H9 (cell line): ENCODE results near the gene PAQR4. TPM values are rescaled to one million over a fixed set of nuclear protein-coding genes. Genes with fewer than 3 reads are reported as not detected.

ENCODE experiments used
- DNase-seq: peaks from one replicate; pipeline ENCODE4 v3.0.0-alpha.2; 2017
- H2AFZ ChIP-seq: one replicate; pipeline ENCODE4 v1.6.1; 2013; ENCODE audit warnings: mild to moderate bottlenecking, low read length, control low read depth, moderate library complexity
- H2AK5ac ChIP-seq: 2 replicates; pipeline ENCODE4 v1.6.1; 2013; ENCODE audit warnings: low read length, control low read depth, mixed read lengths; ENCODE audit not compliant: insufficient read length
- H2BK120ac ChIP-seq: one replicate; pipeline ENCODE4 v1.6.1; 2013; ENCODE audit warnings: low read depth, mild to moderate bottlenecking, low read length, control low read depth, inconsistent platforms; ENCODE audit not compliant: poor library complexity, severe bottlenecking
- H2BK12ac ChIP-seq: 2 replicates; pipeline ENCODE4 v1.6.1; 2013; ENCODE audit warnings: low read length, control low read depth, mixed read lengths, low read depth; ENCODE audit not compliant: insufficient read length
- H2BK15ac ChIP-seq: 2 replicates; pipeline ENCODE4 v1.6.1; 2013; ENCODE audit warnings: low read depth, low read length, control low read depth
- H2BK20ac ChIP-seq: one replicate; pipeline ENCODE4 v1.6.1; 2013; ENCODE audit warnings: low read depth, mild to moderate bottlenecking, low read length, control low read depth, inconsistent platforms; ENCODE audit not compliant: poor library complexity, severe bottlenecking
- H2BK5ac ChIP-seq: 2 replicates; pipeline ENCODE4 v1.6.1; 2013; ENCODE audit warnings: low read length, control low read depth, mixed read lengths; ENCODE audit not compliant: insufficient read length
- H3K14ac ChIP-seq: 2 replicates; pipeline ENCODE4 v1.6.1; 2013; ENCODE audit warnings: low read length, control low read depth; ENCODE audit not compliant: insufficient read depth
- H3K18ac ChIP-seq: 2 replicates; pipeline ENCODE4 v1.6.1; 2013; ENCODE audit warnings: low read depth, mild to moderate bottlenecking, mixed read lengths, low read length, control low read depth; ENCODE audit not compliant: insufficient read length
- H3K23ac ChIP-seq: 2 replicates; pipeline ENCODE4 v1.6.1; 2013; ENCODE audit warnings: low read length, control low read depth, mixed read lengths, low read depth; ENCODE audit not compliant: insufficient read length
- H3K23me2 ChIP-seq: 2 replicates; pipeline ENCODE4 v1.6.1; 2013; ENCODE audit warnings: low read depth, mild to moderate bottlenecking, mixed read lengths, low read length, control low read depth; ENCODE audit not compliant: insufficient read length, poor library complexity, severe bottlenecking
- H3K27ac ChIP-seq: 2 replicates; pipeline ENCODE4 v1.5.1; 2013; ENCODE audit warnings: low read length, control low read depth, mixed read lengths, low read depth; ENCODE audit not compliant: insufficient read length
- H3K27me3 ChIP-seq: 2 replicates; pipeline ENCODE4 v1.6.1; 2013; ENCODE audit warnings: low read length, control low read depth, inconsistent platforms; ENCODE audit not compliant: insufficient read depth
- H3K4ac ChIP-seq: 2 replicates; pipeline ENCODE4 v1.6.1; 2013; ENCODE audit warnings: low read depth, mild to moderate bottlenecking, control low read depth, inconsistent platforms, low read length, moderate library complexity
- H3K4me1 ChIP-seq: 2 replicates; pipeline ENCODE4 v1.6.1; 2013; ENCODE audit warnings: low read length, control low read depth, inconsistent platforms; ENCODE audit not compliant: insufficient read depth
- H3K4me2 ChIP-seq: 2 replicates; pipeline ENCODE4 v1.6.1; 2013; ENCODE audit warnings: low read length, control low read depth, mixed read lengths; ENCODE audit not compliant: insufficient read length, insufficient read depth
- H3K56ac ChIP-seq: 2 replicates; pipeline ENCODE4 v1.6.1; 2013; ENCODE audit warnings: low read depth, mild to moderate bottlenecking, mixed read lengths, low read length, control low read depth; ENCODE audit not compliant: insufficient read length
- H3K79me1 ChIP-seq: 2 replicates; pipeline ENCODE4 v1.6.1; 2013; ENCODE audit warnings: low read depth, mild to moderate bottlenecking, moderate library complexity, low read length, control low read depth, inconsistent platforms; ENCODE audit not compliant: insufficient read depth, poor library complexity, severe bottlenecking
- H3K79me2 ChIP-seq: 2 replicates; pipeline ENCODE4 v1.6.1; 2013; ENCODE audit warnings: low read length, control low read depth, inconsistent platforms; ENCODE audit not compliant: insufficient read depth
- H3K9ac ChIP-seq: 2 replicates; pipeline ENCODE4 v1.6.1; 2013; ENCODE audit warnings: low read length, control low read depth, mixed read lengths; ENCODE audit not compliant: insufficient read length; ENCODE audit errors: extremely low read depth
- H3K9me3 ChIP-seq: one replicate; pipeline ENCODE4 v1.6.1; 2013; ENCODE audit warnings: low read depth, low read length, inconsistent platforms; ENCODE audit not compliant: control insufficient read depth
- H3T11ph ChIP-seq: one replicate; pipeline ENCODE4 v1.6.1; 2013; ENCODE audit warnings: mild to moderate bottlenecking, low read length, control low read depth, inconsistent platforms
- H4K20me1 ChIP-seq: one replicate; pipeline ENCODE4 v1.6.1; 2013; ENCODE audit not compliant: control insufficient read depth, insufficient read length, insufficient read depth
- H4K5ac ChIP-seq: 2 replicates; pipeline ENCODE4 v1.6.1; 2013; ENCODE audit warnings: low read depth, mild to moderate bottlenecking, mixed read lengths, low read length, control low read depth; ENCODE audit not compliant: insufficient read length
- H4K8ac ChIP-seq: replicated peaks from 2 replicates; pipeline ENCODE4 v1.6.1; 2013; ENCODE audit warnings: low read length, control low read depth, mixed read lengths, low read depth; ENCODE audit not compliant: insufficient read length
- H4K91ac ChIP-seq: 2 replicates; pipeline ENCODE4 v1.6.1; 2013; ENCODE audit warnings: low read depth, mild to moderate bottlenecking, moderate library complexity, mixed read lengths, low read length, control low read depth; ENCODE audit not compliant: insufficient read length
- H3K27ac Mint-ChIP-seq, 3 experiments: 2 replicates in 2 of 3; 3 replicates in 1 of 3; pipeline ENCODE4 v1.8.0; 2020 to 2021; ENCODE audit warnings: mixed read lengths in 3 of 3, mild to moderate bottlenecking in 1 of 3, moderate library complexity in 1 of 3
- H3K27me3 Mint-ChIP-seq: 2 replicates; pipeline ENCODE4 v1.8.0; 2021; ENCODE audit warnings: low read depth, mild to moderate bottlenecking, moderate library complexity, mixed read lengths
- H3K36me3 Mint-ChIP-seq, 3 experiments: 2 replicates in 2 of 3; 3 replicates in 1 of 3; pipeline ENCODE4 v1.8.0; 2020 to 2021; ENCODE audit warnings: low read depth in 3 of 3, mixed read lengths in 3 of 3; ENCODE audit not compliant: insufficient read depth in 1 of 3
- H3K4me1 Mint-ChIP-seq, 2 experiments: 2 replicates each; pipeline ENCODE4 v1.8.0; 2020; ENCODE audit warnings: mixed read lengths in 2 of 2
- H3K4me3 Mint-ChIP-seq, 2 experiments: 2 replicates in 1 of 2; 3 replicates in 1 of 2; pipeline ENCODE4 v1.8.0; 2020 to 2021; ENCODE audit warnings: mild to moderate bottlenecking in 2 of 2, mixed read lengths in 2 of 2, moderate library complexity in 1 of 2
- H3K9me3 Mint-ChIP-seq, 2 experiments: 2 replicates in 1 of 2; 3 replicates in 1 of 2; pipeline ENCODE4 v1.8.0; 2020; ENCODE audit warnings: mild to moderate bottlenecking in 2 of 2, mixed read lengths in 2 of 2, moderate library complexity in 1 of 2
- CTCF ChIP-seq: fragments of 200-600 bp; sonication (generic); conservative IDR thresholded peaks from 3 replicates; pipeline ENCODE4 v1.8.0; 2021; ENCODE audit warnings: antibody characterized with exemption, mild to moderate bottlenecking
- WGBS: extraction: QIAGEN DNeasy Blood & Tissue Kit; methylation state at CpG from one replicate; pipeline ENCODE4 v1.1.7; 2013; ENCODE audit warnings: missing lambda C conversion rate, low lambda C conversion rate, mixed read lengths; ENCODE audit not compliant: insufficient read length; ENCODE audit errors: extremely low coverage; 5-methylcytosine and 5-hydroxymethylcytosine counted together
- total RNA-seq: library from RNA; stranded (reverse); gene quantifications from 2 replicates; pipeline ENCODE4 v1.2.1, GENCODE V29; 2021

The PAQR4 gene
- total RNA-seq, 1 experiment from 2014 or later, result 32.1 TPM

- H3K18ac ChIP-seq, result no peak overlapping the region
- H2BK20ac ChIP-seq, result no peak overlapping the region
- H3K23me2 ChIP-seq, result peaks cover 15% of the 10 kb centered on the region
- H3K79me2 ChIP-seq, result no peaks in the 10 kb centered on the region
- H3K56ac ChIP-seq, result no peak overlapping the region
- Mint-ChIP-seq H3K4me1 (peaks cover 20 to 24% of the 10 kb centered on the region in 2 experiments), H3K36me3 (peaks cover 4 to 17% (median 16%) of the 10 kb centered on the region in 3 experiments; a peak in 6 of 7 replicates), H3K27ac (peak overlapping the region in 2 of 3 experiments; percentile 31 to 90; a peak in 2 of 7 replicates), H3K27me3 (peaks cover 23% of the 10 kb centered on the region), H3K9me3 (no peaks in the 10 kb centered on the region), H3K4me3 (peak overlapping the region; percentile 64 to 77)
- H3T11ph ChIP-seq, result no peak overlapping the region
- peak overlapping the region; percentile 58 for H3K4me2 ChIP-seq
- H4K91ac ChIP-seq, result no peak overlapping the region
- H3K27ac ChIP-seq, result no peak overlapping the region
- no peak overlapping the region for H3K4ac ChIP-seq
- no CpG with 5 or more reads among the region's 18 CpGs for WGBS
- no peaks in the 10 kb centered on the region for H3K27me3 ChIP-seq
- H4K5ac ChIP-seq, result no peak overlapping the region
- no peak overlapping the region for H2BK120ac ChIP-seq
- H3K79me1 ChIP-seq, result no peaks in the 10 kb centered on the region
- H3K9me3 ChIP-seq, result no peaks in the 10 kb centered on the region
- no peak overlapping the region; the same call in 1 of the 2 replicates for H3K14ac ChIP-seq
- H2BK5ac ChIP-seq, result no peak overlapping the region
- no peak overlapping the region for H2BK15ac ChIP-seq
- no peak overlapping the region for H3K9ac ChIP-seq
- H3K4me1 ChIP-seq, result no peaks in the 10 kb centered on the region
- no peak overlapping the region for H3K23ac ChIP-seq
- DNase-seq, result no peak
- H4K8ac ChIP-seq, result no peak overlapping the region
- no peak overlapping the region for H2BK12ac ChIP-seq
- no peak for TF ChIP-seq CTCF
- H4K20me1 ChIP-seq, result peaks cover 3% of the 10 kb centered on the region
- no peak overlapping the region for H2AFZ ChIP-seq
- no peak overlapping the region for H2AK5ac ChIP-seq
Measured at GRCh38 chr16:2968368-2968737, 795 bp upstream of the PAQR4 start.
